Natural killer cell treated with Interleukin-12 subunit alpha and Interleukin-12 subunit beta and Interleukin-15 and Interleukin-18, amount 100 ng/mL, for 72 hours (primary cell): ENCODE results near the gene SMU1. TPM values are rescaled to one million over a fixed set of nuclear protein-coding genes. Genes with fewer than 3 reads are reported as not detected.

Experiments used
- ATAC-seq, 2 donors: fragments of 150-1000 bp; cut with Tn5 transposase in 1 of 2; sonication (Bioruptor Pico), chemical (Tn5 transposase) in 1 of 2; 2 replicates each; pipeline ENCODE4 v1.10.0; 2021
- DNase-seq: peaks from one replicate; pipeline ENCODE4 v3.0.0; 2022; ENCODE audit warnings: low spot score
- H3K27ac Mint-ChIP-seq, 2 donors: 1 replicate in 1 of 2; 2 replicates in 1 of 2; pipeline ENCODE4 v1.8.0; 2022; ENCODE audit warnings: mixed read lengths in 2 of 2, mild to moderate bottlenecking in 1 of 2, moderate library complexity in 1 of 2
- H3K27me3 Mint-ChIP-seq, 2 donors: 1 replicate in 1 of 2; 2 replicates in 1 of 2; pipeline ENCODE4 v1.8.0; 2022; ENCODE audit warnings: mixed read lengths in 2 of 2
- H3K36me3 Mint-ChIP-seq: one replicate; pipeline ENCODE4 v1.8.0; 2022; ENCODE audit warnings: mixed read lengths
- H3K4me1 Mint-ChIP-seq, 2 donors: 1 replicate in 1 of 2; 2 replicates in 1 of 2; pipeline ENCODE4 v1.8.0; 2022; ENCODE audit warnings: low read depth in 2 of 2, mixed read lengths in 2 of 2, mild to moderate bottlenecking in 1 of 2
- H3K4me3 Mint-ChIP-seq: one replicate; pipeline ENCODE4 v1.8.0; 2022; ENCODE audit warnings: mixed read lengths
- H3K9me3 Mint-ChIP-seq: 2 replicates; pipeline ENCODE4 v1.8.0; 2022; ENCODE audit warnings: mixed read lengths
- total RNA-seq, 2 donors: library from RNA; stranded (reverse); gene quantifications; one replicate each; pipeline ENCODE4 v1.2.3, GENCODE V29; 2022

Gene SMU1
- total RNA-seq, 2 donors from 2014 or later, result 22.5 to 22.7 TPM

GRCh38 chr9:33110686-33111085 lies 34.2 kb upstream of the SMU1 start:
- DNase-seq (no peak), ATAC-seq (no peak)
- Mint-ChIP-seq H3K4me1 (peaks cover 18 to 36% of the 10 kb centered on the region in 2 donors), H3K36me3 (peaks cover 13% of the 10 kb centered on the region), H3K27me3 (no peaks in the 10 kb centered on the region), H3K27ac (peak overlapping the region; percentile 55 to 59), H3K9me3 (no peaks in the 10 kb centered on the region), H3K4me3 (no peak overlapping the region)

- Mint-ChIP-seq H3K4me3 (no peak overlapping the region), H3K36me3 (peaks cover 13% of the 10 kb centered on the region), H3K4me1 (peaks cover 18 to 36% of the 10 kb centered on the region in 2 donors), H3K27ac (peak overlapping the region in 1 of 2 donors; percentile 8), H3K9me3 (no peaks in the 10 kb centered on the region), H3K27me3 (no peaks in the 10 kb centered on the region)
- ATAC-seq, result no peak
- no peak for DNase-seq
Observed at GRCh38 chr9:33109850-33110595, 33.5 kb upstream of the SMU1 start.

GRCh38 chr9:33109097-33109496 lies 32.6 kb upstream of the SMU1 start:
- Mint-ChIP-seq H3K27ac (no peak overlapping the region), H3K36me3 (peaks cover 12% of the 10 kb centered on the region), H3K27me3 (no peaks in the 10 kb centered on the region), H3K4me3 (no peak overlapping the region), H3K4me1 (peaks cover 13 to 29% of the 10 kb centered on the region in 2 donors), H3K9me3 (no peaks in the 10 kb centered on the region)
- no peak for ATAC-seq
- DNase-seq, result no peak

GRCh38 chr9:33108472-33108871 lies 32.0 kb upstream of the SMU1 start:
- Mint-ChIP-seq H3K9me3 (no peaks in the 10 kb centered on the region), H3K36me3 (peaks cover 5% of the 10 kb centered on the region), H3K27ac (no peak overlapping the region), H3K4me3 (no peak overlapping the region), H3K4me1 (peaks cover 6 to 22% of the 10 kb centered on the region in 2 donors), H3K27me3 (no peaks in the 10 kb centered on the region)
- DNase-seq (no peak), ATAC-seq (no peak)

GRCh38 chr9:33107762-33108161 lies 31.3 kb upstream of the SMU1 start:
- ATAC-seq (no peak), DNase-seq (no peak)
- no peaks in the 10 kb centered on the region for H3K36me3 Mint-ChIP-seq
- no peaks in the 10 kb centered on the region for H3K9me3 Mint-ChIP-seq
- no peak overlapping the region for H3K4me3 Mint-ChIP-seq
- H3K27ac Mint-ChIP-seq, result no peak overlapping the region
- peaks cover 5 to 18% of the 10 kb centered on the region in 2 donors for H3K4me1 Mint-ChIP-seq
- H3K27me3 Mint-ChIP-seq, result no peaks in the 10 kb centered on the region

GRCh38 chr9:33106827-33107621 lies 30.6 kb upstream of the SMU1 start:
- no peaks in the 10 kb centered on the region for H3K36me3 Mint-ChIP-seq
- ATAC-seq, result no peak

GRCh38 chr9:33106372-33106771 lies 29.9 kb upstream of the SMU1 start:
- Mint-ChIP-seq H3K4me1 (peaks cover 5 to 14% of the 10 kb centered on the region in 2 donors), H3K27me3 (no peaks in the 10 kb centered on the region), H3K9me3 (no peaks in the 10 kb centered on the region), H3K36me3 (no peaks in the 10 kb centered on the region), H3K27ac (peak overlapping the region in 1 of 2 donors; percentile 63), H3K4me3 (no peak overlapping the region)
- no peak for DNase-seq
- no peak for ATAC-seq

More at GRCh38 chr9:33106827-33107621, 30.6 kb upstream of the SMU1 start:
- peaks cover 5 to 18% of the 10 kb centered on the region in 2 donors for H3K4me1 Mint-ChIP-seq
- H3K4me3 Mint-ChIP-seq, result no peak overlapping the region
- H3K27me3 Mint-ChIP-seq, result no peaks in the 10 kb centered on the region
- H3K27ac Mint-ChIP-seq, result peak overlapping the region in 1 of 2 donors; percentile 63
- no peak for DNase-seq
- H3K9me3 Mint-ChIP-seq, result no peaks in the 10 kb centered on the region

GRCh38 chr9:33105959-33106358 lies 29.5 kb upstream of the SMU1 start:
- H3K27ac Mint-ChIP-seq, result peak overlapping the region in 1 of 2 donors; percentile 63
- H3K36me3 Mint-ChIP-seq, result no peaks in the 10 kb centered on the region
- ATAC-seq (no peak), DNase-seq (no peak)
- H3K4me1 Mint-ChIP-seq, result peaks cover 3 to 16% of the 10 kb centered on the region in 2 donors
- H3K9me3 Mint-ChIP-seq, result no peaks in the 10 kb centered on the region
- no peaks in the 10 kb centered on the region for H3K27me3 Mint-ChIP-seq
- H3K4me3 Mint-ChIP-seq, result no peak overlapping the region

GRCh38 chr9:33105504-33105903 lies 29.0 kb upstream of the SMU1 start:
- ATAC-seq (no peak), DNase-seq (no peak)
- Mint-ChIP-seq H3K27ac (peak overlapping the region in 1 of 2 donors; percentile 63), H3K36me3 (no peaks in the 10 kb centered on the region), H3K4me3 (no peak overlapping the region), H3K9me3 (no peaks in the 10 kb centered on the region), H3K27me3 (no peaks in the 10 kb centered on the region), H3K4me1 (peaks cover 0 to 14% of the 10 kb centered on the region in 2 donors)

- H3K36me3 Mint-ChIP-seq, result no peaks in the 10 kb centered on the region
- peaks cover 0 to 14% of the 10 kb centered on the region in 2 donors for H3K4me1 Mint-ChIP-seq
- H3K27ac Mint-ChIP-seq, result no peak overlapping the region
- no peaks in the 10 kb centered on the region for H3K27me3 Mint-ChIP-seq
- H3K4me3 Mint-ChIP-seq, result no peak overlapping the region
- no peak for ATAC-seq
- no peak for DNase-seq
- no peaks in the 10 kb centered on the region for H3K9me3 Mint-ChIP-seq
Observed at GRCh38 chr9:33104401-33104800, 27.9 kb upstream of the SMU1 start.

- ATAC-seq (no peak), DNase-seq (no peak)
- Mint-ChIP-seq H3K36me3 (no peaks in the 10 kb centered on the region), H3K27ac (no peak overlapping the region), H3K27me3 (no peaks in the 10 kb centered on the region), H3K9me3 (no peaks in the 10 kb centered on the region), H3K4me1 (peaks cover 0 to 14% of the 10 kb centered on the region in 2 donors), H3K4me3 (no peak overlapping the region)
Observed at GRCh38 chr9:33103501-33104281, 27.2 kb upstream of the SMU1 start.

GRCh38 chr9:33102551-33103210 lies 26.2 kb upstream of the SMU1 start:
- Mint-ChIP-seq H3K4me3 (no peak overlapping the region), H3K27me3 (no peaks in the 10 kb centered on the region), H3K9me3 (no peaks in the 10 kb centered on the region), H3K4me1 (peaks cover 0 to 14% of the 10 kb centered on the region in 2 donors), H3K27ac (no peak overlapping the region), H3K36me3 (no peaks in the 10 kb centered on the region)
- no peak for DNase-seq
- ATAC-seq, result no peak
